ENCODE data around the gene OCA2.
"Not testable (repeated sequence)": the region's sequence is repeated elsewhere in the genome, so short reads cannot be mapped to it uniquely, and the experiment has no call there.

OCA2 gene

GRCh38 chr15:28013480-28013879, 85.6 kb downstream of the OCA2 start:
- no peak for TF ChIP-seq CTCF (IDR thresholded peaks at IDR 0.05; ENCODE audit: extremely low read depth, missing control alignments)
- DNase-seq (ENCODE audit: low spot score): no peak

GRCh38 chr15:28012231-28012630, 86.9 kb downstream of the OCA2 start:
- DNase-seq (ENCODE audit: low spot score): no peak
- no peak for TF ChIP-seq CTCF (IDR thresholded peaks at IDR 0.05; ENCODE audit: extremely low read depth, missing control alignments)

- not testable (repeated sequence) for DNase-seq (ENCODE audit: low spot score)
These were observed 90.9 kb downstream of the OCA2 start for GRCh38 chr15:28008175-28008574.

- no peak for TF ChIP-seq CTCF (IDR thresholded peaks at IDR 0.05; ENCODE audit: extremely low read depth, missing control alignments)
- no peak for DNase-seq (ENCODE audit: low spot score)
These were observed 92.8 kb downstream of the OCA2 start for GRCh38 chr15:28006116-28006905.

- no peak for DNase-seq (ENCODE audit: low spot score)
- no peak for TF ChIP-seq CTCF (IDR thresholded peaks at IDR 0.05; ENCODE audit: extremely low read depth, missing control alignments)
These were observed 94.0 kb downstream of the OCA2 start for GRCh38 chr15:28005004-28005527.

- DNase-seq (ENCODE audit: low spot score): peak; percentile 3
- TF ChIP-seq CTCF (IDR thresholded peaks at IDR 0.05; ENCODE audit: extremely low read depth, missing control alignments): no peak
These were observed 94.7 kb downstream of the OCA2 start for GRCh38 chr15:28004143-28005003.

GRCh38 chr15:28003302-28004037, 95.6 kb downstream of the OCA2 start:
- no peak for DNase-seq (ENCODE audit: low spot score)
- no peak for TF ChIP-seq CTCF (IDR thresholded peaks at IDR 0.05; ENCODE audit: extremely low read depth, missing control alignments)

Data from GM20000 (cell line).